CD4-positive, alpha-beta T cell (primary cell): Measurements from ENCODE around the gene SLC6A18. TPM values are rescaled to one million over a fixed set of nuclear protein-coding genes. Genes with fewer than 3 reads are reported as not detected.

ENCODE experiments used
- ATAC-seq: fragments of 200-7000 bp; cut with Tn5 transposase; one replicate; pipeline ENCODE4 v1.10.0; 2022; ENCODE audit warnings: mild to moderate bottlenecking; ENCODE audit not compliant: poor library complexity
- CTCF ChIA-PET: fragments of 350-600 bp; sonication (Branson Sonifier 250); formaldehyde crosslinking; loops from one replicate; lab custom pipeline; 2021; ENCODE audit warnings: antibody characterized with exemption, inconsistent platforms; lab: Charles Lee
- POLR2A ChIA-PET: fragments of 350-600 bp; sonication (Branson Sonifier 250); formaldehyde crosslinking; loops from one replicate; lab custom pipeline; 2021; ENCODE audit warnings: antibody characterized with exemption, inconsistent platforms; lab: Charles Lee
- DNase-seq, 14 experiments: peaks; one replicate each; pipeline ENCODE4 v3.0.0-alpha.2; 2013 to 2020; ENCODE audit warnings: mixed read lengths in 2 of 14
- H3K27ac ChIP-seq, 2 donors: one replicate each; pipeline versions ENCODE4 v1.5.1 to v1.7.0; 2013; ENCODE audit warnings: low read length in 2 of 2, low read depth in 1 of 2, mild to moderate bottlenecking in 1 of 2
- H3K27me3 ChIP-seq, 2 experiments: 1 replicate in 1 of 2; 2 replicates in 1 of 2; pipeline versions ENCODE4 v1.6.1 to v1.7.0; 2013; ENCODE audit warnings: low read length in 2 of 2, control low read depth in 1 of 2, mild to moderate bottlenecking in 1 of 2, moderate library complexity in 1 of 2; ENCODE audit not compliant: insufficient read depth in 2 of 2, control insufficient read depth in 1 of 2
- H3K36me3 ChIP-seq: one replicate; pipeline ENCODE4 v1.6.1; 2013; ENCODE audit warnings: low read length, control low read depth; ENCODE audit not compliant: insufficient read depth
- H3K4me1 ChIP-seq: one replicate; pipeline ENCODE4 v1.6.1; 2013; ENCODE audit warnings: low read length, control low read depth; ENCODE audit not compliant: insufficient read depth
- H3K4me3 ChIP-seq: one replicate; pipeline ENCODE4 v1.5.1; 2013; ENCODE audit warnings: mild to moderate bottlenecking, low read length, moderate library complexity
- H3K9me3 ChIP-seq, 2 experiments: 1 replicate in 1 of 2; 2 replicates in 1 of 2; pipeline versions ENCODE4 v1.6.1 to v1.7.0; 2013; ENCODE audit warnings: low read length in 2 of 2, mild to moderate bottlenecking in 2 of 2, control low read depth in 1 of 2, moderate library complexity in 1 of 2; ENCODE audit not compliant: control insufficient read depth in 1 of 2, insufficient read depth in 1 of 2
- H3K27ac Mint-ChIP-seq: one replicate; pipeline ENCODE4 v1.8.0; 2020; ENCODE audit warnings: mixed read lengths
- H3K27me3 Mint-ChIP-seq: one replicate; pipeline ENCODE4 v1.8.0; 2021; ENCODE audit warnings: mixed read lengths
- H3K36me3 Mint-ChIP-seq: one replicate; pipeline ENCODE4 v1.8.0; 2021; ENCODE audit warnings: low read depth, mixed read lengths
- H3K4me1 Mint-ChIP-seq: one replicate; pipeline ENCODE4 v1.8.0; 2021; ENCODE audit warnings: low read depth, mixed read lengths
- H3K4me3 Mint-ChIP-seq: one replicate; pipeline ENCODE4 v1.8.0; 2020; ENCODE audit warnings: mild to moderate bottlenecking, mixed read lengths
- H3K9me3 Mint-ChIP-seq: one replicate; pipeline ENCODE4 v1.8.0; 2020; ENCODE audit warnings: mixed read lengths
- CTCF ChIP-seq: fragments of 200-600 bp; IDR thresholded peaks from one replicate; pipeline ENCODE4 v1.8.0; 2022; ENCODE audit warnings: antibody characterized with exemption, mild to moderate bottlenecking
- intact Hi-C, 2 experiments: fragments of 100-400 bp; cut with DNase I in 1 of 2; cut with micrococcal nuclease in 1 of 2; formaldehyde crosslinking; loops; one replicate each; pipeline versions ENCODE4 v1.15.1 to v1.9.0; 2023 to 2025; cut with DNase I, micrococcal nuclease
- total RNA-seq, 174 experiments: library from RNA in 2 of 174; stranded (reverse) in 2 of 174; gene quantifications; one replicate each; pipeline ENCODE4 v1.2.3 and lab custom pipeline; 2021 to 2026

The SLC6A18 gene
- total RNA-seq, 2 experiments from 2014 or later: not detected

GRCh38 chr5:1259806-1260480 is 34.8 kb downstream of the SLC6A18 start:
- H3K36me3 Mint-ChIP-seq: no peaks in the 10 kb centered on the region
- Histone ChIP-seq H3K27ac (no peak overlapping the region), H3K4me1 (peaks cover 12% of the 10 kb centered on the region), H3K27me3 (no peaks in the 10 kb centered on the region), H3K9me3 (peaks cover 0 to 3% of the 10 kb centered on the region in 2 experiments), H3K4me3 (no peak overlapping the region), H3K36me3 (no peaks in the 10 kb centered on the region)
- DNase-seq: no peak
- POLR2A ChIA-PET: no interaction called here
- TF ChIP-seq CTCF: no peak
- H3K4me3 Mint-ChIP-seq: no peak overlapping the region
- H3K4me1 Mint-ChIP-seq: peaks cover 11% of the 10 kb centered on the region
- H3K9me3 Mint-ChIP-seq: no peaks in the 10 kb centered on the region
- CTCF ChIA-PET: no interaction called here
- ATAC-seq: no peak
- no peak overlapping the region for H3K27ac Mint-ChIP-seq
- no peaks in the 10 kb centered on the region for H3K27me3 Mint-ChIP-seq
- intact Hi-C loops: loop anchor here (10.0 kb wide), 2 partner anchors 55 to 125 kb away; no protein-coding TSS in a partner anchor

- ATAC-seq: no peak
- no peak overlapping the region for H3K4me3 ChIP-seq
- H3K36me3 ChIP-seq: no peaks in the 10 kb centered on the region
- H3K27ac Mint-ChIP-seq: no peak overlapping the region
- TF ChIP-seq CTCF: no peak
- no peaks in the 10 kb centered on the region for H3K4me1 Mint-ChIP-seq
- ChIA-PET CTCF (no interaction called here), POLR2A (no interaction called here)
- intact Hi-C loops: no loop called here
- H3K4me1 ChIP-seq: no peaks in the 10 kb centered on the region
- no peak overlapping the region for H3K27ac ChIP-seq
- peaks cover 0 to 3% of the 10 kb centered on the region in 2 experiments for H3K9me3 ChIP-seq
- no peak overlapping the region for H3K4me3 Mint-ChIP-seq
- H3K9me3 Mint-ChIP-seq: no peaks in the 10 kb centered on the region
- no peaks in the 10 kb centered on the region for H3K27me3 Mint-ChIP-seq
- H3K36me3 Mint-ChIP-seq: no peaks in the 10 kb centered on the region
- no peaks in the 10 kb centered on the region for H3K27me3 ChIP-seq
- DNase-seq: no peak
Measured at GRCh38 chr5:1261643-1262042, 36.5 kb downstream of the SLC6A18 start.

- intact Hi-C loops: no loop called here
- H3K4me1 ChIP-seq: no peaks in the 10 kb centered on the region
- no peaks in the 10 kb centered on the region for H3K4me1 Mint-ChIP-seq
- H3K9me3 ChIP-seq: peaks cover 0 to 3% of the 10 kb centered on the region in 2 experiments
- no peaks in the 10 kb centered on the region for H3K9me3 Mint-ChIP-seq
- no peak for TF ChIP-seq CTCF
- DNase-seq (no peak), ATAC-seq (no peak)
- no peak overlapping the region for H3K4me3 Mint-ChIP-seq
- H3K4me3 ChIP-seq: no peak overlapping the region
- no peaks in the 10 kb centered on the region for H3K36me3 ChIP-seq
- CTCF ChIA-PET: no interaction called here
- no peak overlapping the region for H3K27ac ChIP-seq
- POLR2A ChIA-PET: no interaction called here
- no peak overlapping the region for H3K27ac Mint-ChIP-seq
- H3K27me3 ChIP-seq: no peaks in the 10 kb centered on the region
- H3K27me3 Mint-ChIP-seq: no peaks in the 10 kb centered on the region
- H3K36me3 Mint-ChIP-seq: no peaks in the 10 kb centered on the region
Measured at GRCh38 chr5:1262381-1262780, 37.2 kb downstream of the SLC6A18 start.
